D721Med (cell line): ENCODE data around the gene NAXE.

Source experiments
- DNase-seq: peaks from one replicate; pipeline ENCODE4 v3.0.0; 2011; ENCODE audit warnings: low spot score; ENCODE audit not compliant: insufficient read length
- FAIRE-seq: peaks from 2 replicates; lab custom pipeline; 2011; peaks lifted over from hg19 to GRCh38; lab: Jason Lieb, UNC
- TF ChIP-seq, protein P1 (sequence below): IDR thresholded peaks from 2 replicates; pipeline ENCODE4 v1.5.1; 2012; ENCODE audit warnings: mild to moderate bottlenecking, control low read depth; ENCODE audit not compliant: insufficient read depth; ENCODE audit errors: missing control alignments

Gene NAXE

GRCh38 chr1:156571261-156571852, 20.2 kb upstream of the NAXE start:
- DNase-seq = no peak
- no peak for FAIRE-seq
- TF ChIP-seq, protein P1, sequence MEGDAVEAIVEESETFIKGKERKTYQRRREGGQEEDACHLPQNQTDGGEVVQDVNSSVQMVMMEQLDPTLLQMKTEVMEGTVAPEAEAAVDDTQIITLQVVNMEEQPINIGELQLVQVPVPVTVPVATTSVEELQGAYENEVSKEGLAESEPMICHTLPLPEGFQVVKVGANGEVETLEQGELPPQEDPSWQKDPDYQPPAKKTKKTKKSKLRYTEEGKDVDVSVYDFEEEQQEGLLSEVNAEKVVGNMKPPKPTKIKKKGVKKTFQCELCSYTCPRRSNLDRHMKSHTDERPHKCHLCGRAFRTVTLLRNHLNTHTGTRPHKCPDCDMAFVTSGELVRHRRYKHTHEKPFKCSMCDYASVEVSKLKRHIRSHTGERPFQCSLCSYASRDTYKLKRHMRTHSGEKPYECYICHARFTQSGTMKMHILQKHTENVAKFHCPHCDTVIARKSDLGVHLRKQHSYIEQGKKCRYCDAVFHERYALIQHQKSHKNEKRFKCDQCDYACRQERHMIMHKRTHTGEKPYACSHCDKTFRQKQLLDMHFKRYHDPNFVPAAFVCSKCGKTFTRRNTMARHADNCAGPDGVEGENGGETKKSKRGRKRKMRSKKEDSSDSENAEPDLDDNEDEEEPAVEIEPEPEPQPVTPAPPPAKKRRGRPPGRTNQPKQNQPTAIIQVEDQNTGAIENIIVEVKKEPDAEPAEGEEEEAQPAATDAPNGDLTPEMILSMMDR = no peak

DNA sequence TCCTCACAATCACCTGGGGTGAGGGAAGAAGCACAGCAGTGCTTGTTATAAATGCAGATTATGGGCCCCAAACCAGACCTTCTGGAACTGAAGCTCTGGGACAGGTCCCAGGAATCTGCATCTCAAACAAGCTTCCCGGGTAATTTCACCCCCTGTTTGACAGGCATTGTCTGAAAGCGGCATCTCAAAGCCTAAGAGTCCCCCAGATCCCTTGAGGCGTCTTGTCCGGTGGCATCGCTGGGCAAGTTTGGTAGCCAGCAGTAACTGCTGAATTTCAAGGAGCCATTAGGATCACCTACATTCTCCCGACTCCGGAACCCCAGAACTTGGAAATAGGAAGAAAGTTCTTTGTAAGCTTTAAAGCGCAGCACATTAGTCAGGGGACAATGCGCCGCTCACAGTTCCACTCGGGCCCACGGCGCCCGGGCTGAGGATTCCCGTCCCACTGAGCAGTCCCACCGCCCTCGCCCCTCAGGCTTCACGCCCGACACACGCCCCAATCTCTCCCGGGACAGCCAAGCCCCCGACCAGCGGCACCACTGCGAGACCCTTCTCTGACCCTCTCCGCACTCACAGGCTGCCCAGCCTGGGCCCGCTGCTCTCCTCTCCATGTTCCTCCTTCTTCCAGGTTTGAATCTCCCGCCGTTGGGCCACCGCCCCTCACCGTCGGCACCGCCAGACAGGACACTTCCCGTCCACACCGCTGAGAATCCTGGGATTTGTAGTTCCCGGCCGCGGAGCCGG, 19.5 kb upstream of the NAXE start, which contains the start of gene IQGAP3:
Gene IQGAP3, minus strand, starts transcription at position 647 of the 744 bp plus-strand sequence. Its CDS starts 36 bp downstream, at position 611.
- peak; percentile 100 for DNase-seq
- TF ChIP-seq, protein P1 = no peak
- FAIRE-seq = no peak

DNA sequence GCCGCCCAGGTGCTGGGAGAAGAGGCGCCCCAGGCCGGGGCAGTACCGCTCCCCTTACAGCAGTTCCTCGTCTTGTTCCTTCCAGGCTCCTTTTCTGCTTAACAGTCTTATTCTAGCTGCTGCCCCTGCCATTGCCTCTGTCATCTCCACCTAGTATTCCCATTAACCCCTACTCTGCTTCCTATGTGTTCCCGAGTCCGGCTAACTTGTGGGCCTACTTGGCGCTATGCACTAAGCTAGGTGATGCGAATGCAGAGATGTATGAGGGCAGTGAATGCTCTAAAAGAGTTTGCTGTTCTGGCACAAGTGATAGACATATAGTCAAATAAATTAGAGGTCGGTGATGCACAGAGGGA, 18.9 kb upstream of the NAXE start:
- TF ChIP-seq, protein P1 = no peak
- FAIRE-seq (no peak), DNase-seq (no peak)

DNA sequence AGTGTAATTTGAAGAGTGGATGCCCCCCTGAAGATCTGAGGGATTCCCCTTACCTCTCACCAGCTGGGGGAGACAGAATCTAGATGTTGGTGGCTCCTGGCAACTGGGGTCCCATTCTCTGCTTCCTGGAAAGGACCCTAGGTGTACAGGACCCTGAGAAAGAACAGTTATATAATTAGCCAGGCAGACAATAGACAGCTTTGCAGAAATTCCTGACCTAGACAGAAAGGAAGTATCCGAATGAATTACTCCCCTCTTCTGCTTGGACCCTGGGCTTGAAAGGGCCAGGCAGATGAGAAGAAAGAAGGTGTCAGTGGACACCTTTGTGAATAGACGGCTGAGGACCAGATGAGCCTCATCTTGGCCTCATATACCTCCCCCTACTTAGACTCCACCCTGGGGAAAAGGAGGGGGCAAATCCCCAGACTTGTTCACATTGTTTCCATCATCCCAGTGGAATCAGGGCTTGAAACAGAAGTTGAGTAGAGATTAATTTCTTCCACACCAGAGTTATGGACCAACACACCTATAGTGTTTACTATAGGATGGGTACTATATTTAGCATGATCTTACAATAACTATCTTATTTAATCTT, 17.4 kb upstream of the NAXE start:
- TF ChIP-seq, protein P1 = no peak
- DNase-seq = no peak
- no peak for FAIRE-seq

DNA sequence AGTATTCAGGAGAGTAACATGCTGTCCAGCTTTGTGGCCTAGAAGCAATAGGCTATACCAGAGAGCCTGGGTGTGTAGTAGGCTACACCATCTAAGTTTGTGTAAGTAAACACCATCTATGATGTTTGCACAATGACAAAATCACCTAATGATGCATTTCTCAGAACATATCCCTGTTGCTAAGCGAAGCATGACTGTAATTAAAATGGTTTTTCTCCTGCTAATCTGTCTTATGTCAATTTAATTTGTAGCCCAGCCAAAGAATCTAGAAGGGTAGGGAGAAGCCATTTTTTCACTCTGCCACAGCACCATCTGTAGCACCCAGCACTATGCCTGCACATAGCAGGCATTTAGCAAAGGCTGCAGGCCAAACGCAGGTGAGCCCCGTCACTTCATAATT, 14.0 kb upstream of the NAXE start:
- FAIRE-seq = no peak
- TF ChIP-seq, protein P1 = no peak
- no peak for DNase-seq

- FAIRE-seq (no peak), DNase-seq (no peak)
- TF ChIP-seq, protein P1 = no peak
These were observed 13.5 kb upstream of the NAXE start for GRCh38 chr1:156578055-156578454.

DNA sequence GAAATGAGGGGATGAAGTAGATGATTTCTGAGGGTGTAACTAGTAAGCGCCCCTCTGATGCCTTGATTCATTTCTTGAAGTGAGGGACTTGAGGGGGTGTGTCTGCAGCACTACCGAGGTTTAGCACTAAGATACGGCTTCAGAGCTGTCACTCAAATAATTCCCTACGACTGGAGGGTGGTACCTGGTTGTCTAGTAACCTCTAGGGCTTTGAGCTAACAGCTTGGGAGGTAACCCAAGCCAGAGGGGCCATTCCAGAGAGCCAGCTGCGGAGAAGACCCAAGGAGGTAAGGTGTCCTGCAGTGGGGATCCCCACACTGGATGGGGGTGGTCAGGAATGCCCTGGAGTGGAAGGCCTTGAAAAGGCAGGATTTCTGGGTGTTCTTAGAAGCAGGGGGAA, 12.1 kb upstream of the NAXE start, which contains the start of gene TTC24:
Gene TTC24, plus strand, starts transcription at position 252 of the 400 bp plus-strand sequence. CDS start 1,642 bp downstream, outside the sequence.
- TF ChIP-seq, protein P1 = no peak
- DNase-seq (no peak), FAIRE-seq (no peak)
